Measurements from ENCODE around the gene CNTNAP2. TPM values are rescaled to one million over a fixed set of nuclear protein-coding genes. Genes with fewer than 3 reads are reported as not detected.

Gene CNTNAP2
- total and polyA plus RNA-seq, 11 donors: 0.01 to 2.6 (median 0.31) TPM; not detected in 3

DNA sequence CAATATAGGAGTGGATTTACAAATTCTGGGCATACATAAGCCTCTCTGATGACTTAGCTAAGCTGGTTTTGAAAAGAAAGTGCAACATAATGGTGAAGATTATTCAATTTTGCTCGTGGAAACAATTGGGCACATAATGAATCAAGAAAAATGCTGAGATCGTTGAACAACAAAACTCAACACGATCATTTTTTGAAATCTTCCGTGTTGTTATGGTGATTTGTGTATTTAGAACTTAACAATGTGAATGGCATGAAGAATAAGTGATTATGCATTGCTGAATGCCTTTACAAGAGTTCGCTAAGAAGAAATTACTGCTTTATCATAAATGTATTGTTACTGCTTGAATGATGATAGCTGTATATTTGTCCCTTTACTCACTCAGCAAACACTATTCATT, 875.0 kb downstream of the CNTNAP2 start:
- Histone ChIP-seq H3K27me3 (no peaks in the 10 kb centered on the region), H3K9me3 (peaks cover 0 to 6% (median 0%) of the 10 kb centered on the region in 12 donors), H3K36me3 (no peaks in the 10 kb centered on the region), H3K4me3 (no peak overlapping the region), H3K27ac (no peak overlapping the region), H3K4me1 (no peaks in the 10 kb centered on the region)
- no peak for ATAC-seq
- TF ChIP-seq POLR2A (IDR thresholded peaks at IDR 0.05): no peak
- no peak for TF ChIP-seq CTCF (IDR thresholded peaks at IDR 0.05)
- intact Hi-C loops (cut with DNase I): no loop called here
- 67 to 79% (median 75%) methylated on average over 5 of the region's 5 CpGs for WGBS, 4 donors
- no peak for DNase-seq

- no peak overlapping the region for H3K4me3 ChIP-seq
- 72 to 78% (median 76%) methylated on average over 1 of the region's 1 CpG for WGBS, 4 donors
- no peaks in the 10 kb centered on the region for H3K4me1 ChIP-seq
- H3K36me3 ChIP-seq: no peaks in the 10 kb centered on the region
- ATAC-seq (no peak), DNase-seq (no peak)
- H3K27ac ChIP-seq: no peak overlapping the region
- H3K27me3 ChIP-seq: no peaks in the 10 kb centered on the region
- TF ChIP-seq CTCF (IDR thresholded peaks at IDR 0.05) (no peak), POLR2A (IDR thresholded peaks at IDR 0.05) (no peak)
- intact Hi-C loops (cut with DNase I): no loop called here
- peaks cover 0 to 6% (median 0%) of the 10 kb centered on the region in 12 donors for H3K9me3 ChIP-seq
Measured at GRCh38 chr7:146993764-146994163, 877.2 kb downstream of the CNTNAP2 start.

- 85 to 90% (median 90%) methylated on average over 6 of the region's 6 CpGs for WGBS, 4 donors
- Histone ChIP-seq H3K27me3 (no peaks in the 10 kb centered on the region), H3K4me3 (no peak overlapping the region), H3K4me1 (peaks cover 0 to 2% (median 0%) of the 10 kb centered on the region in 12 donors), H3K9me3 (no peaks in the 10 kb centered on the region), H3K36me3 (no peaks in the 10 kb centered on the region), H3K27ac (no peak overlapping the region)
- intact Hi-C loops (cut with DNase I): no loop called here
- TF ChIP-seq CTCF (IDR thresholded peaks at IDR 0.05) (no peak), POLR2A (IDR thresholded peaks at IDR 0.05) (no peak)
- no peak for ATAC-seq
- DNase-seq: no peak
Measured at GRCh38 chr7:147008530-147008929, 891.9 kb downstream of the CNTNAP2 start.

DNA sequence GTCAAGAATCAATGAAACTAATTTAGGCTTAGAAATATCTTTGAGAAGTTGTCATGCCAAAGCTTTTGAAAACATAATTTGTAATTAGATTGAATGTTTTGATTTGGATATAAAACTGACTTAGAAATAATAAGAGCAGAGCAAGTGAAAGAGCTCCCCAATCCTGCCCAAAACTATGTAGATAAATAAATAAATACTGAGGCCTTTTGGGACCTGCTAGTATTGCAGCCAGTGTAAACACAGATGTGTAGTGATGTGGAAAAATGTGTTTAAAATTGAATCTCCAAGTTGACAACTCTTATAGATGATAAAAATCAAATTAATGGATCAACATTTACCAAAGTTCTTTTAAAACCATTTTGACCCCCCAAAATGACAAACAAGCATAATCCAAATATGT, 896.1 kb downstream of the CNTNAP2 start:
- ATAC-seq: no peak
- Histone ChIP-seq H3K36me3 (no peaks in the 10 kb centered on the region), H3K27ac (no peak overlapping the region), H3K27me3 (no peaks in the 10 kb centered on the region), H3K9me3 (no peaks in the 10 kb centered on the region), H3K4me1 (peaks cover 0 to 9% (median 0%) of the 10 kb centered on the region in 12 donors), H3K4me3 (no peak overlapping the region)
- no peak for TF ChIP-seq POLR2A (IDR thresholded peaks at IDR 0.05)
- TF ChIP-seq CTCF (IDR thresholded peaks at IDR 0.05): no peak
- intact Hi-C loops (cut with DNase I): no loop called here
- no peak for DNase-seq

Data from heart left ventricle (tissue), 16 donors.